Astrocyte of the cerebellum (primary cell): ENCODE data around the gene PDE8A.

Experiments used
- DNase-seq: peaks from one replicate; pipeline ENCODE4 v3.0.0-alpha.2; 2011; ENCODE audit warnings: low read depth
- H3K4me3 ChIP-seq: 2 replicates; pipeline ENCODE4 v1.5.1; 2011; ENCODE audit warnings: mild to moderate bottlenecking, low read depth, low read length, moderate library complexity
- in situ Hi-C: cut with HindIII; loops from 2 replicates; pipeline ENCODE4 v1.10.0; 2017; ENCODE audit warnings: low sequenced_read_pairs
- TF ChIP-seq, protein P1 (sequence below): IDR thresholded peaks from 2 replicates; pipeline ENCODE4 v1.5.1; 2012; ENCODE audit warnings: low read length, low read depth, moderate library complexity, mild to moderate bottlenecking; ENCODE audit errors: missing control alignments

The PDE8A gene

GRCh38 chr15:85097725-85098124 lies 116.1 kb downstream of the PDE8A start:
- TF ChIP-seq, protein P1, sequence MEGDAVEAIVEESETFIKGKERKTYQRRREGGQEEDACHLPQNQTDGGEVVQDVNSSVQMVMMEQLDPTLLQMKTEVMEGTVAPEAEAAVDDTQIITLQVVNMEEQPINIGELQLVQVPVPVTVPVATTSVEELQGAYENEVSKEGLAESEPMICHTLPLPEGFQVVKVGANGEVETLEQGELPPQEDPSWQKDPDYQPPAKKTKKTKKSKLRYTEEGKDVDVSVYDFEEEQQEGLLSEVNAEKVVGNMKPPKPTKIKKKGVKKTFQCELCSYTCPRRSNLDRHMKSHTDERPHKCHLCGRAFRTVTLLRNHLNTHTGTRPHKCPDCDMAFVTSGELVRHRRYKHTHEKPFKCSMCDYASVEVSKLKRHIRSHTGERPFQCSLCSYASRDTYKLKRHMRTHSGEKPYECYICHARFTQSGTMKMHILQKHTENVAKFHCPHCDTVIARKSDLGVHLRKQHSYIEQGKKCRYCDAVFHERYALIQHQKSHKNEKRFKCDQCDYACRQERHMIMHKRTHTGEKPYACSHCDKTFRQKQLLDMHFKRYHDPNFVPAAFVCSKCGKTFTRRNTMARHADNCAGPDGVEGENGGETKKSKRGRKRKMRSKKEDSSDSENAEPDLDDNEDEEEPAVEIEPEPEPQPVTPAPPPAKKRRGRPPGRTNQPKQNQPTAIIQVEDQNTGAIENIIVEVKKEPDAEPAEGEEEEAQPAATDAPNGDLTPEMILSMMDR = no peak
- no peak overlapping the region for H3K4me3 ChIP-seq
- DNase-seq = no peak
- in situ Hi-C loops = no loop called here

- DNase-seq = no peak
- in situ Hi-C loops = no loop called here
- TF ChIP-seq, protein P1 = no peak
- H3K4me3 ChIP-seq = no peak overlapping the region
Observed at GRCh38 chr15:85099195-85099803, 117.6 kb downstream of the PDE8A start.

DNA sequence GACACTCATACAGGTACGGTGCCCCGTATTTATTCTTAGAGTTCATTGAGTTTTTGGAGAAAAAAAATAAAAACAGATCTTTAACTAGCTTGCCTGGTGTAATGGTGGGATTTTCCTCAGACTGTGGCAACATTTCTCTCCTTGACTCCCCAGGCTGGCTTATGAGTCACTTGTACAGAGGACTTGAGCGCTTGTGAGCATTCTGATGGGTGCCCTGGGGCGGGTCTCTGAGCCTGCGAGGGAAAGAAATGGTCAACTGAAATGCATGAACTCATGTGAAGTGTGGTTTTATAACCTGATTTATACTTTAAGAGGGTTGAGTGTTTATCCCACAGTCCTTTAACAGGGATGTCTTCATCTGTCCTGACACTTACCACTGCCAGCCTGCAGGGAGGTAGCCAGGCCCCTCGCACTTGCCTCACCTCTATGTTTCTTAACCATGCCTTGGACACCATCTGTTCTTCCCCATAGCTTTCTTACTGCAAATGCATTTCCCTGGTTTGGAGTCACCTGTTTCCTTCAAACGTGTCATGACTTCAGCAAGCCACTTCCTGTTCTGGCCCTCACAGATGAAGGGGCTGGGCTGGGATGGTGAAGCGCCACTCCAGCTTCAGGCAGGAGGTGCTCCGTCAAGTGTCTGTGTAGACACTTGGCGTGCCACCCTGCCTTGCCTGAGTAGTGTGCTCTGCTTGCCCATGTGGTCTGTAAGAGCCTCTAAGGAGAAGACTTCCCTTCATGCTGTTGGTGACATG lies 118.7 kb downstream of the PDE8A start:
- DNase-seq = no peak
- TF ChIP-seq, protein P1 = no peak
- H3K4me3 ChIP-seq = no peak overlapping the region
- in situ Hi-C loops = no loop called here

DNA sequence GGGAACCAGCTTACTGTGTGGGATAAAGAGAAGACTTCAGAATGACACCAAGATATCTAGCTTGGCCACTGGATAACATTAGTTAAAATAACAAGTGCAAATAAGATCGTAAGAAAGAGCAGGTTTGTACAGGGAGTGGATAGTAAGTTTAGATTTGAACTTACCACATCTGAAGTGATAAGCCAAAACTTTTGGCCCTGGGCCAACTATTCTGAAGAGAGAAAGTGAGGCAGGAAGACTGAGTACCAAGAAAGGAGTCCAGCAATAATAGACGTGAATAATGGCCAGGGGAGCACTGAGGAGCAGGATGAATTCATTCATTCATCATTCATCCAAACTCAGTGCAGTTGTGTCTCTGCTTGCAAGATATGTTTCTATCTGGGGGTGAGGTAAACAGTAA lies 122.9 kb downstream of the PDE8A start:
- H3K4me3 ChIP-seq = no peak overlapping the region
- in situ Hi-C loops = no loop called here
- TF ChIP-seq, protein P1 = no peak
- DNase-seq = no peak

GRCh38 chr15:85108136-85108535 lies 126.5 kb downstream of the PDE8A start:
- in situ Hi-C loops = no loop called here
- no peak for DNase-seq
- no peak overlapping the region for H3K4me3 ChIP-seq
- TF ChIP-seq, protein P1 = no peak

- TF ChIP-seq, protein P1 = no peak
- no peak overlapping the region for H3K4me3 ChIP-seq
- in situ Hi-C loops = no loop called here
- no peak for DNase-seq
Observed at GRCh38 chr15:85109333-85109732, 127.7 kb downstream of the PDE8A start.
